ENCODE results near the gene LHX4. TPM values are rescaled to one million over a fixed set of nuclear protein-coding genes. Genes with fewer than 3 reads are reported as not detected.

LHX4 gene
- total and polyA plus RNA-seq, 2 experiments from 2014 or later = 0.30 TPM; not detected in 1

- no peak for DNase-seq
- H3K36me3 ChIP-seq (ENCODE audit: low read depth) = no peaks in the 10 kb centered on the region; the same call in 1 of the 2 replicates
- no peak overlapping the region for H2AFZ ChIP-seq
- no peak overlapping the region for H3K4me3 ChIP-seq
- no peaks in the 10 kb centered on the region for H3K79me2 ChIP-seq (ENCODE audit: insufficient read depth)
- no peaks in the 10 kb centered on the region for H4K20me1 ChIP-seq (ENCODE audit: insufficient read depth)
- H3K9me3 ChIP-seq (ENCODE audit: low read depth) = no peaks in the 10 kb centered on the region
- no peak overlapping the region for H3K27ac ChIP-seq
- no peak overlapping the region for H3K9ac ChIP-seq
- in situ Hi-C loops (cut with MboI) = no loop called here
- H3F3A ChIP-seq (ENCODE audit: insufficient read depth) = no peaks in the 10 kb centered on the region
- H3K27me3 ChIP-seq (replicated peaks; ENCODE audit: insufficient read depth) = no peaks in the 10 kb centered on the region
- no peak for TF ChIP-seq EZH2 (IDR thresholded peaks at IDR 0.05; ENCODE audit: insufficient read depth, poor library complexity, severe bottlenecking)
- TF ChIP-seq EZH2phosphoT487 (IDR thresholded peaks at IDR 0.05; ENCODE audit: insufficient read depth, low read depth) = no peak
- 92 to 97% methylated on average over 5 of the region's 5 CpGs for WGBS, 2 experiments (ENCODE audit: low coverage in 1 of 2, low lambda C conversion rate in 2 of 2, missing lambda C conversion rate in 2 of 2)
- no peaks in the 10 kb centered on the region for H3K4me1 ChIP-seq (ENCODE audit: insufficient read depth)
- H3K9me2 ChIP-seq (ENCODE audit: insufficient read depth) = no peaks in the 10 kb centered on the region
- no peak overlapping the region for H3K4me2 ChIP-seq (ENCODE audit: unreplicated experiment)
Observed at GRCh38 chr1:180197231-180197630, 32.8 kb upstream of the LHX4 start.

GRCh38 chr1:180198196-180198595 is 31.9 kb upstream of the LHX4 start:
- Histone ChIP-seq H2AFZ (no peak overlapping the region), H3K9ac (no peak overlapping the region), H3K4me2 (ENCODE audit: unreplicated experiment) (no peak overlapping the region), H3K9me2 (ENCODE audit: insufficient read depth) (no peaks in the 10 kb centered on the region), H3K27me3 (replicated peaks; ENCODE audit: insufficient read depth) (no peaks in the 10 kb centered on the region), H3K27ac (no peak overlapping the region), H4K20me1 (ENCODE audit: insufficient read depth) (no peaks in the 10 kb centered on the region), H3K9me3 (ENCODE audit: low read depth) (no peaks in the 10 kb centered on the region), H3K79me2 (ENCODE audit: insufficient read depth) (no peaks in the 10 kb centered on the region), H3K4me3 (no peak overlapping the region), H3F3A (ENCODE audit: insufficient read depth) (no peaks in the 10 kb centered on the region), H3K36me3 (ENCODE audit: low read depth) (no peaks in the 10 kb centered on the region; the same call in 1 of the 2 replicates), H3K4me1 (ENCODE audit: insufficient read depth) (no peaks in the 10 kb centered on the region)
- TF ChIP-seq EZH2phosphoT487 (IDR thresholded peaks at IDR 0.05; ENCODE audit: insufficient read depth, low read depth) = no peak
- TF ChIP-seq EZH2 (IDR thresholded peaks at IDR 0.05; ENCODE audit: insufficient read depth, poor library complexity, severe bottlenecking) = no peak
- WGBS, 2 experiments (ENCODE audit: low coverage in 1 of 2, low lambda C conversion rate in 2 of 2, missing lambda C conversion rate in 2 of 2) = 83 to 87% methylated on average over 4 of the region's 4 CpGs
- in situ Hi-C loops (cut with MboI) = no loop called here
- no peak for DNase-seq

- Histone ChIP-seq H3K9me2 (ENCODE audit: insufficient read depth) (no peaks in the 10 kb centered on the region), H3K36me3 (ENCODE audit: low read depth) (no peaks in the 10 kb centered on the region; the same call in 1 of the 2 replicates), H3K4me3 (no peak overlapping the region), H3F3A (ENCODE audit: insufficient read depth) (no peaks in the 10 kb centered on the region), H2AFZ (no peak overlapping the region), H3K79me2 (ENCODE audit: insufficient read depth) (no peaks in the 10 kb centered on the region), H3K9ac (no peak overlapping the region), H3K27ac (no peak overlapping the region), H3K9me3 (ENCODE audit: low read depth) (no peaks in the 10 kb centered on the region), H3K4me1 (ENCODE audit: insufficient read depth) (no peaks in the 10 kb centered on the region), H4K20me1 (ENCODE audit: insufficient read depth) (no peaks in the 10 kb centered on the region), H3K4me2 (ENCODE audit: unreplicated experiment) (no peak overlapping the region), H3K27me3 (replicated peaks; ENCODE audit: insufficient read depth) (no peaks in the 10 kb centered on the region)
- in situ Hi-C loops (cut with MboI) = no loop called here
- TF ChIP-seq EZH2 (IDR thresholded peaks at IDR 0.05; ENCODE audit: insufficient read depth, poor library complexity, severe bottlenecking) = no peak
- no peak for TF ChIP-seq EZH2phosphoT487 (IDR thresholded peaks at IDR 0.05; ENCODE audit: insufficient read depth, low read depth)
- 88 to 98% methylated on average over 4 to 5 of the region's 5 CpGs for WGBS, 2 experiments (ENCODE audit: low coverage in 1 of 2, low lambda C conversion rate in 2 of 2, missing lambda C conversion rate in 2 of 2)
- no peak for DNase-seq
Observed at GRCh38 chr1:180198611-180199010, 31.5 kb upstream of the LHX4 start.

GRCh38 chr1:180199018-180199417 is 31.0 kb upstream of the LHX4 start:
- no peaks in the 10 kb centered on the region for H3K4me1 ChIP-seq (ENCODE audit: insufficient read depth)
- no peaks in the 10 kb centered on the region for H3F3A ChIP-seq (ENCODE audit: insufficient read depth)
- H3K27ac ChIP-seq = no peak overlapping the region
- no peaks in the 10 kb centered on the region for H3K27me3 ChIP-seq (replicated peaks; ENCODE audit: insufficient read depth)
- H3K4me2 ChIP-seq (ENCODE audit: unreplicated experiment) = no peak overlapping the region
- no peak overlapping the region for H3K9ac ChIP-seq
- H3K36me3 ChIP-seq (ENCODE audit: low read depth) = no peaks in the 10 kb centered on the region; the same call in 1 of the 2 replicates
- TF ChIP-seq EZH2 (IDR thresholded peaks at IDR 0.05; ENCODE audit: insufficient read depth, poor library complexity, severe bottlenecking) (no peak), EZH2phosphoT487 (IDR thresholded peaks at IDR 0.05; ENCODE audit: insufficient read depth, low read depth) (no peak)
- no peaks in the 10 kb centered on the region for H4K20me1 ChIP-seq (ENCODE audit: insufficient read depth)
- in situ Hi-C loops (cut with MboI) = no loop called here
- H2AFZ ChIP-seq = no peak overlapping the region
- no peak overlapping the region for H3K4me3 ChIP-seq
- DNase-seq = no peak
- no peaks in the 10 kb centered on the region for H3K9me3 ChIP-seq (ENCODE audit: low read depth)
- no peaks in the 10 kb centered on the region for H3K79me2 ChIP-seq (ENCODE audit: insufficient read depth)
- H3K9me2 ChIP-seq (ENCODE audit: insufficient read depth) = no peaks in the 10 kb centered on the region
- WGBS, 2 experiments (ENCODE audit: low coverage in 1 of 2, low lambda C conversion rate in 2 of 2, missing lambda C conversion rate in 2 of 2) = 85 to 94% methylated on average over 10 to 12 of the region's 12 CpGs
